IMR-90 (cell line): ENCODE results near the gene GYG2. TPM values are rescaled to one million over a fixed set of nuclear protein-coding genes. Genes with fewer than 3 reads are reported as not detected.

Experiments used
- ATAC-seq: fragments of 200-7000 bp; cut with Tn5 transposase; 2 replicates; pipeline ENCODE4 v1.9.1; 2020; ENCODE audit warnings: low read depth, mild to moderate bottlenecking, moderate library complexity
- BruUV-seq: library from RNA; stranded (reverse); fragments of 400-500 nt; replicated peaks from 2 replicates; lab custom pipeline; 2021; lab: Mats Ljungman, UMichigan
- CTCF ChIA-PET: fragments of 300-600 bp; formaldehyde crosslinking; extraction: SDS; loops from one replicate; lab custom pipeline; 2021; ENCODE audit warnings: antibody characterized with exemption; lab: Yijun Ruan, JAX
- POLR2A ChIA-PET: fragments of 300-600 bp; sonication (Branson Sonifier 250); formaldehyde crosslinking; loops from one replicate; lab custom pipeline; 2022; ENCODE audit warnings: antibody characterized with exemption; ENCODE audit not compliant: unreplicated experiment; lab: Charles Lee
- DNase-seq: peaks from one replicate; pipeline ENCODE4 v3.0.0; 2013
- H2AFZ ChIP-seq: replicated peaks from 2 replicates; pipeline ENCODE3; 2013; ENCODE audit warnings: low read length, mild to moderate bottlenecking; ENCODE audit not compliant: poor library complexity
- H2AK5ac ChIP-seq: 2 replicates; pipeline ENCODE4 v1.6.1; 2013; ENCODE audit warnings: low read depth, low read length, inconsistent platforms
- H2AK9ac ChIP-seq: replicated peaks from 2 replicates; pipeline ENCODE3; 2013; ENCODE audit warnings: mild to moderate bottlenecking, low read depth, low read length, moderate library complexity; ENCODE audit not compliant: poor library complexity
- H2BK120ac ChIP-seq: 2 replicates; pipeline ENCODE4 v1.6.1; 2013; ENCODE audit warnings: low read depth, low read length, inconsistent platforms
- H2BK15ac ChIP-seq: 3 replicates; pipeline ENCODE4 v1.6.1; 2013; ENCODE audit warnings: low read depth, low read length, inconsistent platforms
- H2BK20ac ChIP-seq: 2 replicates; pipeline ENCODE4 v1.6.1; 2013; ENCODE audit warnings: low read depth, mild to moderate bottlenecking, inconsistent platforms, low read length, moderate library complexity
- H2BK5ac ChIP-seq: 2 replicates; pipeline ENCODE4 v1.6.1; 2013; ENCODE audit warnings: mild to moderate bottlenecking, low read depth, low read length, inconsistent platforms; ENCODE audit not compliant: poor library complexity, severe bottlenecking
- H3K14ac ChIP-seq: replicated peaks from 2 replicates; pipeline ENCODE4 v1.6.1; 2013; ENCODE audit warnings: low read depth, low read length, inconsistent platforms
- H3K18ac ChIP-seq: 2 replicates; pipeline ENCODE4 v1.6.1; 2013; ENCODE audit warnings: low read depth, low read length, control low read depth
- H3K23ac ChIP-seq: 2 replicates; pipeline ENCODE4 v1.6.1; 2013; ENCODE audit warnings: low read depth, low read length, inconsistent platforms
- H3K27ac ChIP-seq: 2 replicates; pipeline ENCODE4 v1.5.1; 2013; ENCODE audit warnings: mild to moderate bottlenecking, control low read depth, low read length; ENCODE audit not compliant: insufficient read depth
- H3K27me3 ChIP-seq: 2 replicates; pipeline ENCODE4 v1.6.1; 2013; ENCODE audit warnings: low read length; ENCODE audit not compliant: control insufficient read depth, insufficient read depth
- H3K36me3 ChIP-seq: 2 replicates; pipeline ENCODE4 v1.6.1; 2013; ENCODE audit warnings: low read length, mixed read lengths; ENCODE audit not compliant: control insufficient read depth, insufficient read depth
- H3K4ac ChIP-seq: 2 replicates; pipeline ENCODE4 v1.6.1; 2013; ENCODE audit warnings: low read depth, low read length, inconsistent platforms
- H3K4me1 ChIP-seq: 2 replicates; pipeline ENCODE4 v1.6.1; 2013; ENCODE audit warnings: low read length, mixed read lengths; ENCODE audit not compliant: control insufficient read depth, insufficient read depth
- H3K4me2 ChIP-seq: 2 replicates; pipeline ENCODE4 v1.6.1; 2013; ENCODE audit warnings: low read depth, mild to moderate bottlenecking, control low read depth, low read length, moderate library complexity
- H3K4me3 ChIP-seq: 2 replicates; pipeline ENCODE4 v1.5.1; 2013; ENCODE audit warnings: low read depth, mild to moderate bottlenecking, control low read depth, low read length, moderate library complexity; ENCODE audit not compliant: insufficient read depth
- H3K56ac ChIP-seq: 2 replicates; pipeline ENCODE4 v1.6.1; 2013; ENCODE audit warnings: low read length, inconsistent platforms; ENCODE audit not compliant: insufficient read depth; ENCODE audit errors: extremely low read depth
- H3K79me1 ChIP-seq, 2 experiments: 2 replicates each; pipeline ENCODE4 v1.6.1; 2013; ENCODE audit warnings: low read length in 2 of 2, inconsistent platforms in 1 of 2, low read depth in 1 of 2
- H3K9ac ChIP-seq: 2 replicates; pipeline ENCODE4 v1.6.1; 2013; ENCODE audit warnings: low read depth, low read length, control low read depth
- H3K9me1 ChIP-seq: 2 replicates; pipeline ENCODE4 v1.6.1; 2013; ENCODE audit warnings: low read length, inconsistent platforms; ENCODE audit not compliant: insufficient read depth
- H3K9me3 ChIP-seq: 2 replicates; pipeline ENCODE4 v1.6.1; 2013; ENCODE audit warnings: low read length; ENCODE audit not compliant: control insufficient read depth, insufficient read depth
- H4K20me1 ChIP-seq: 2 replicates; pipeline ENCODE4 v1.6.1; 2013; ENCODE audit warnings: low read length, inconsistent platforms; ENCODE audit not compliant: insufficient read depth
- H4K5ac ChIP-seq: 2 replicates; pipeline ENCODE4 v1.6.1; 2013; ENCODE audit warnings: mild to moderate bottlenecking, low read depth, low read length, control low read depth
- H4K8ac ChIP-seq, 2 experiments: 2 replicates each; pipeline ENCODE4 v1.6.1; 2013; ENCODE audit warnings: low read depth in 2 of 2, low read length in 2 of 2, control low read depth in 1 of 2, inconsistent platforms in 1 of 2
- H4K91ac ChIP-seq: 2 replicates; pipeline ENCODE4 v1.6.1; 2013; ENCODE audit warnings: low read depth, low read length, inconsistent platforms; ENCODE audit not compliant: insufficient read depth
- BHLHE40 ChIP-seq: fragments of 150-350 bp; IDR thresholded peaks from 2 replicates; pipeline ENCODE4 v1.6.1; 2016; ENCODE audit warnings: mild to moderate bottlenecking, low read depth, low read length
- CEBPB ChIP-seq: IDR thresholded peaks from 2 replicates; pipeline ENCODE4 v1.6.1; 2012; ENCODE audit warnings: low read depth, low read length, improper control_type of control experiment
- CHD1 ChIP-seq: IDR thresholded peaks from 2 replicates; pipeline ENCODE4 v1.6.1; 2012; ENCODE audit warnings: low read depth, low read length, improper control_type of control experiment
- CTCF ChIP-seq: conservative IDR thresholded peaks from 2 replicates; pipeline ENCODE4 v1.5.1; 2012; ENCODE audit warnings: mild to moderate bottlenecking, low read depth, low read length, improper control_type of control experiment
- FOS ChIP-seq: fragments of 150-350 bp; IDR thresholded peaks from 2 replicates; pipeline ENCODE4 v1.6.1; 2016; ENCODE audit warnings: low read depth, low read length
- MAFK ChIP-seq: IDR thresholded peaks from 2 replicates; pipeline ENCODE4 v1.6.1; 2012; ENCODE audit warnings: low read depth, low read length, improper control_type of control experiment
- MAZ ChIP-seq: IDR thresholded peaks from 2 replicates; pipeline ENCODE4 v1.6.1; 2012; ENCODE audit warnings: low read depth, mild to moderate bottlenecking, low read length, improper control_type of control experiment, moderate library complexity, borderline replicate concordance
- MXI1 ChIP-seq: IDR thresholded peaks from 2 replicates; pipeline ENCODE4 v1.6.1; 2012; ENCODE audit warnings: low read depth, mild to moderate bottlenecking, low read length, moderate library complexity, borderline replicate concordance
- NFE2L2 ChIP-seq: fragments of 150-350 bp; IDR thresholded peaks from 2 replicates; pipeline ENCODE4 v1.6.1; 2016; ENCODE audit warnings: low read depth, mild to moderate bottlenecking, low read length
- POLR2A ChIP-seq: IDR thresholded peaks from 2 replicates; pipeline ENCODE4 v1.6.1; 2012; ENCODE audit warnings: mild to moderate bottlenecking, low read depth, low read length
- RAD21 ChIP-seq: IDR thresholded peaks from 2 replicates; pipeline ENCODE4 v1.6.1; 2012; ENCODE audit warnings: low read length, improper control_type of control experiment
- RCOR1 ChIP-seq: IDR thresholded peaks from 2 replicates; pipeline ENCODE4 v1.6.1; 2012; ENCODE audit warnings: mild to moderate bottlenecking, low read length, improper control_type of control experiment; ENCODE audit not compliant: insufficient replicate concordance
- RFX5 ChIP-seq: IDR thresholded peaks from 2 replicates; pipeline ENCODE4 v1.8.0; 2012; ENCODE audit warnings: low read depth, mild to moderate bottlenecking, low read length, moderate library complexity
- SMC3 ChIP-seq: fragments of 150-350 bp; IDR thresholded peaks from 2 replicates; pipeline ENCODE4 v1.6.1; 2016; ENCODE audit warnings: low read depth, mild to moderate bottlenecking, antibody characterized with exemption, low read length, moderate library complexity
- USF2 ChIP-seq: fragments of 150-350 bp; IDR thresholded peaks from 2 replicates; pipeline ENCODE4 v1.6.1; 2017; ENCODE audit warnings: mild to moderate bottlenecking, antibody characterized with exemption, low read length, low read depth
- WGBS, 2 experiments: methylation state at CpG; one replicate each; pipeline versions ENCODE4 v1.1.5 to v1.1.7; 2013; ENCODE audit warnings: missing lambda C conversion rate in 2 of 2; ENCODE audit not compliant: insufficient read length in 1 of 2; ENCODE audit errors: extremely low coverage in 2 of 2; 5-methylcytosine and 5-hydroxymethylcytosine counted together
- dilution Hi-C: fragments of 300-500 bp; cut with HindIII; formaldehyde crosslinking; loops from one replicate; pipeline ENCODE4 v1.14.3; 2018; ENCODE audit warnings: low sequenced_read_pairs; ENCODE audit not compliant: unreplicated experiment
- in situ Hi-C: fragments of 300-500 bp; cut with MboI; formaldehyde crosslinking; loops from 3 replicates; pipeline ENCODE4 v1.14.3; 2019; ENCODE audit warnings: low sequenced_read_pairs, inconsistent platforms, mixed read lengths
- intact Hi-C: fragments of 100-400 bp; cut with micrococcal nuclease; formaldehyde crosslinking; loops from 2 replicates; pipeline ENCODE4 v1.10.0; 2022
- polyA plus RNA-seq, 3 experiments: library from polyadenylated mRNA; depleted of rRNA; stranded (reverse); fragments of >200 nt; gene quantifications; 2 replicates each; pipeline ENCODE4 v1.2.3, GENCODE V29; 2012; ENCODE audit warnings: low replicate concordance in 1 of 3
- total RNA-seq: library from RNA; depleted of rRNA; stranded (reverse); fragments of >200 nt; gene quantifications from 2 replicates; pipeline ENCODE4 v1.2.3, GENCODE V29; 2012
- TF ChIP-seq, protein P1 (sequence below): fragments of 150-350 bp; IDR thresholded peaks from 2 replicates; pipeline ENCODE4 v1.6.1; 2016; ENCODE audit warnings: low read depth, mild to moderate bottlenecking, low read length, moderate library complexity, borderline replicate concordance

Gene GYG2
- total and polyA plus RNA-seq, 2 of the 4 experiments (the other 2 are of a cell fraction): 9.6 to 13.1 TPM

- POLR2A ChIA-PET: no interaction called here
Measured at GRCh38 chrX:2859197-2859797, 30.6 kb downstream of the GYG2 start.

More at GRCh38 chrX:2859197-2859797, 30.6 kb downstream of the GYG2 start:
- H3K23ac ChIP-seq: no peak overlapping the region
- H3K9me1 ChIP-seq: no peaks in the 10 kb centered on the region
- H3K18ac ChIP-seq: no peak overlapping the region
- no peak overlapping the region for H2BK15ac ChIP-seq
- in situ Hi-C loops: no loop called here
- no peak overlapping the region for H2BK5ac ChIP-seq
- H3K79me1 ChIP-seq: no peaks in the 10 kb centered on the region
- TF ChIP-seq CTCF: no peak
- no peak for TF ChIP-seq POLR2A
- no peak for TF ChIP-seq CHD1
- no peak for TF ChIP-seq SMC3
- TF ChIP-seq MAZ: no peak
- TF ChIP-seq RFX5: no peak
- no peak for TF ChIP-seq FOS
- TF ChIP-seq NFE2L2: no peak
- TF ChIP-seq RCOR1: no peak
- no peak for TF ChIP-seq USF2
- no peak for TF ChIP-seq CEBPB
- TF ChIP-seq MAFK: no peak
- TF ChIP-seq BHLHE40: no peak
- no peak for TF ChIP-seq MXI1
- no peak for TF ChIP-seq RAD21
- TF ChIP-seq, protein P1, sequence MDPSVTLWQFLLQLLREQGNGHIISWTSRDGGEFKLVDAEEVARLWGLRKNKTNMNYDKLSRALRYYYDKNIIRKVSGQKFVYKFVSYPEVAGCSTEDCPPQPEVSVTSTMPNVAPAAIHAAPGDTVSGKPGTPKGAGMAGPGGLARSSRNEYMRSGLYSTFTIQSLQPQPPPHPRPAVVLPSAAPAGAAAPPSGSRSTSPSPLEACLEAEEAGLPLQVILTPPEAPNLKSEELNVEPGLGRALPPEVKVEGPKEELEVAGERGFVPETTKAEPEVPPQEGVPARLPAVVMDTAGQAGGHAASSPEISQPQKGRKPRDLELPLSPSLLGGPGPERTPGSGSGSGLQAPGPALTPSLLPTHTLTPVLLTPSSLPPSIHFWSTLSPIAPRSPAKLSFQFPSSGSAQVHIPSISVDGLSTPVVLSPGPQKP: no peak
- CTCF ChIA-PET: no interaction called here
- H3K4me1 ChIP-seq: no peaks in the 10 kb centered on the region
- no peak overlapping the region for H3K4ac ChIP-seq
- H2BK20ac ChIP-seq: no peak overlapping the region
- ATAC-seq (no peak), DNase-seq (no peak)
- no peak overlapping the region for H3K56ac ChIP-seq
- H3K4me2 ChIP-seq: no peak overlapping the region
- no peak overlapping the region for H3K27ac ChIP-seq
- intact Hi-C loops: no loop called here
- dilution Hi-C loops: no loop called here
- H4K5ac ChIP-seq: no peak overlapping the region
- H3K27me3 ChIP-seq: no peaks in the 10 kb centered on the region
- no TSS peak for BruUV-seq
- H2BK120ac ChIP-seq: no peak overlapping the region
- no peak overlapping the region for H2AK9ac ChIP-seq
- H3K36me3 ChIP-seq: peaks cover 30% of the 10 kb centered on the region
- no peaks in the 10 kb centered on the region for H3K9me3 ChIP-seq
- H3K4me3 ChIP-seq: no peak overlapping the region
- H3K14ac ChIP-seq: no peak overlapping the region
- no peak overlapping the region for H2AK5ac ChIP-seq
- H4K8ac ChIP-seq: no peak overlapping the region
- H2AFZ ChIP-seq: no peak overlapping the region
- no peak overlapping the region for H4K91ac ChIP-seq
- WGBS, 2 experiments: no CpG with 5 or more reads among the region's 1 CpG
- H3K9ac ChIP-seq: no peak overlapping the region
- no peaks in the 10 kb centered on the region for H4K20me1 ChIP-seq
